GM12878 (cell line): Measurements from ENCODE around the gene BTBD8.

Source experiments
- CUX1 ChIP-seq: IDR thresholded peaks from 2 replicates; pipeline ENCODE4 v1.6.1; 2012; ENCODE audit warnings: improper control_type of control experiment, low read depth, low read length; ENCODE audit not compliant: insufficient replicate concordance
- FOXM1 ChIP-seq: IDR thresholded peaks from 2 replicates; pipeline ENCODE4 v1.6.1; 2012; ENCODE audit warnings: low read depth, mild to moderate bottlenecking, inconsistent platforms, low read length, moderate library complexity
- RAD51 ChIP-seq: fragments of 450-650 bp; IDR thresholded peaks from 2 replicates; pipeline ENCODE4 v1.6.1; 2016; ENCODE audit warnings: moderate library complexity, mild to moderate bottlenecking, inconsistent platforms
- TF ChIP-seq, protein P1 (sequence below), 3 experiments: IDR thresholded peaks in 2 of 3; conservative IDR thresholded peaks in 1 of 3; 2 replicates each; pipeline ENCODE4 v1.5.1; 2011; ENCODE audit warnings: low read depth in 3 of 3, low read length in 3 of 3, mild to moderate bottlenecking in 3 of 3, control low read depth in 2 of 3, moderate library complexity in 2 of 3, inconsistent platforms in 1 of 3, mixed read lengths in 1 of 3; ENCODE audit not compliant: control insufficient read depth in 2 of 3, insufficient read depth in 1 of 3; ENCODE audit errors: extremely low read depth in 1 of 3
- TF ChIP-seq, protein P2 (sequence below): IDR thresholded peaks from 2 replicates; pipeline ENCODE4 v1.6.1; 2012; ENCODE audit warnings: mild to moderate bottlenecking, low read depth, low read length
- TF ChIP-seq, protein P3 (sequence below): IDR thresholded peaks from 2 replicates; pipeline ENCODE4 v1.6.1; 2012; ENCODE audit warnings: low read depth, low read length, improper control_type of control experiment
- TF ChIP-seq, protein P4 (sequence below): fragments of 450-650 bp; IDR thresholded peaks from 2 replicates; pipeline ENCODE4 v1.6.1; 2017; ENCODE audit warnings: mild to moderate bottlenecking

GRCh38 chr1:92094090-92094489, 13.9 kb downstream of the BTBD8 start:
- TF ChIP-seq, protein P1, sequence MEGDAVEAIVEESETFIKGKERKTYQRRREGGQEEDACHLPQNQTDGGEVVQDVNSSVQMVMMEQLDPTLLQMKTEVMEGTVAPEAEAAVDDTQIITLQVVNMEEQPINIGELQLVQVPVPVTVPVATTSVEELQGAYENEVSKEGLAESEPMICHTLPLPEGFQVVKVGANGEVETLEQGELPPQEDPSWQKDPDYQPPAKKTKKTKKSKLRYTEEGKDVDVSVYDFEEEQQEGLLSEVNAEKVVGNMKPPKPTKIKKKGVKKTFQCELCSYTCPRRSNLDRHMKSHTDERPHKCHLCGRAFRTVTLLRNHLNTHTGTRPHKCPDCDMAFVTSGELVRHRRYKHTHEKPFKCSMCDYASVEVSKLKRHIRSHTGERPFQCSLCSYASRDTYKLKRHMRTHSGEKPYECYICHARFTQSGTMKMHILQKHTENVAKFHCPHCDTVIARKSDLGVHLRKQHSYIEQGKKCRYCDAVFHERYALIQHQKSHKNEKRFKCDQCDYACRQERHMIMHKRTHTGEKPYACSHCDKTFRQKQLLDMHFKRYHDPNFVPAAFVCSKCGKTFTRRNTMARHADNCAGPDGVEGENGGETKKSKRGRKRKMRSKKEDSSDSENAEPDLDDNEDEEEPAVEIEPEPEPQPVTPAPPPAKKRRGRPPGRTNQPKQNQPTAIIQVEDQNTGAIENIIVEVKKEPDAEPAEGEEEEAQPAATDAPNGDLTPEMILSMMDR (IDR thresholded peaks at IDR 0.05 in 2 of 3, conservative IDR thresholded peaks at IDR 0.05 in 1 of 3; ENCODE audit: control insufficient read depth in 2 of 3, extremely low read depth in 1 of 3, insufficient read depth in 1 of 3, low read depth in 3 of 3, low read length in 3 of 3): no peak
- TF ChIP-seq RAD51 (no peak), CUX1 (no peak), FOXM1 (no peak)
- TF ChIP-seq, protein P2, sequence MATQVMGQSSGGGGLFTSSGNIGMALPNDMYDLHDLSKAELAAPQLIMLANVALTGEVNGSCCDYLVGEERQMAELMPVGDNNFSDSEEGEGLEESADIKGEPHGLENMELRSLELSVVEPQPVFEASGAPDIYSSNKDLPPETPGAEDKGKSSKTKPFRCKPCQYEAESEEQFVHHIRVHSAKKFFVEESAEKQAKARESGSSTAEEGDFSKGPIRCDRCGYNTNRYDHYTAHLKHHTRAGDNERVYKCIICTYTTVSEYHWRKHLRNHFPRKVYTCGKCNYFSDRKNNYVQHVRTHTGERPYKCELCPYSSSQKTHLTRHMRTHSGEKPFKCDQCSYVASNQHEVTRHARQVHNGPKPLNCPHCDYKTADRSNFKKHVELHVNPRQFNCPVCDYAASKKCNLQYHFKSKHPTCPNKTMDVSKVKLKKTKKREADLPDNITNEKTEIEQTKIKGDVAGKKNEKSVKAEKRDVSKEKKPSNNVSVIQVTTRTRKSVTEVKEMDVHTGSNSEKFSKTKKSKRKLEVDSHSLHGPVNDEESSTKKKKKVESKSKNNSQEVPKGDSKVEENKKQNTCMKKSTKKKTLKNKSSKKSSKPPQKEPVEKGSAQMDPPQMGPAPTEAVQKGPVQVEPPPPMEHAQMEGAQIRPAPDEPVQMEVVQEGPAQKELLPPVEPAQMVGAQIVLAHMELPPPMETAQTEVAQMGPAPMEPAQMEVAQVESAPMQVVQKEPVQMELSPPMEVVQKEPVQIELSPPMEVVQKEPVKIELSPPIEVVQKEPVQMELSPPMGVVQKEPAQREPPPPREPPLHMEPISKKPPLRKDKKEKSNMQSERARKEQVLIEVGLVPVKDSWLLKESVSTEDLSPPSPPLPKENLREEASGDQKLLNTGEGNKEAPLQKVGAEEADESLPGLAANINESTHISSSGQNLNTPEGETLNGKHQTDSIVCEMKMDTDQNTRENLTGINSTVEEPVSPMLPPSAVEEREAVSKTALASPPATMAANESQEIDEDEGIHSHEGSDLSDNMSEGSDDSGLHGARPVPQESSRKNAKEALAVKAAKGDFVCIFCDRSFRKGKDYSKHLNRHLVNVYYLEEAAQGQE: no peak
- TF ChIP-seq, protein P3, sequence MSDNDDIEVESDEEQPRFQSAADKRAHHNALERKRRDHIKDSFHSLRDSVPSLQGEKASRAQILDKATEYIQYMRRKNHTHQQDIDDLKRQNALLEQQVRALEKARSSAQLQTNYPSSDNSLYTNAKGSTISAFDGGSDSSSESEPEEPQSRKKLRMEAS: no peak
- TF ChIP-seq, protein P4, sequence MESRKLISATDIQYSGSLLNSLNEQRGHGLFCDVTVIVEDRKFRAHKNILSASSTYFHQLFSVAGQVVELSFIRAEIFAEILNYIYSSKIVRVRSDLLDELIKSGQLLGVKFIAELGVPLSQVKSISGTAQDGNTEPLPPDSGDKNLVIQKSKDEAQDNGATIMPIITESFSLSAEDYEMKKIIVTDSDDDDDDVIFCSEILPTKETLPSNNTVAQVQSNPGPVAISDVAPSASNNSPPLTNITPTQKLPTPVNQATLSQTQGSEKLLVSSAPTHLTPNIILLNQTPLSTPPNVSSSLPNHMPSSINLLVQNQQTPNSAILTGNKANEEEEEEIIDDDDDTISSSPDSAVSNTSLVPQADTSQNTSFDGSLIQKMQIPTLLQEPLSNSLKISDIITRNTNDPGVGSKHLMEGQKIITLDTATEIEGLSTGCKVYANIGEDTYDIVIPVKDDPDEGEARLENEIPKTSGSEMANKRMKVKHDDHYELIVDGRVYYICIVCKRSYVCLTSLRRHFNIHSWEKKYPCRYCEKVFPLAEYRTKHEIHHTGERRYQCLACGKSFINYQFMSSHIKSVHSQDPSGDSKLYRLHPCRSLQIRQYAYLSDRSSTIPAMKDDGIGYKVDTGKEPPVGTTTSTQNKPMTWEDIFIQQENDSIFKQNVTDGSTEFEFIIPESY: no peak
